C4-2B (cell line): ENCODE measurements around the gene TNRC18.

ENCODE experiments used
- H3K27ac ChIP-seq: fragments of 450-650 bp; 2 replicates; pipeline ENCODE4 v1.5.1; 2017
- ZFX ChIP-seq: fragments of 450-650 bp; IDR thresholded peaks from 2 replicates; pipeline ENCODE4 v1.6.1; 2017
- TF ChIP-seq, protein P1 (sequence below): fragments of 450-650 bp; conservative IDR thresholded peaks from 2 replicates; pipeline ENCODE4 v1.5.1; 2017; ENCODE audit warnings: mild to moderate bottlenecking

TNRC18 gene

DNA sequence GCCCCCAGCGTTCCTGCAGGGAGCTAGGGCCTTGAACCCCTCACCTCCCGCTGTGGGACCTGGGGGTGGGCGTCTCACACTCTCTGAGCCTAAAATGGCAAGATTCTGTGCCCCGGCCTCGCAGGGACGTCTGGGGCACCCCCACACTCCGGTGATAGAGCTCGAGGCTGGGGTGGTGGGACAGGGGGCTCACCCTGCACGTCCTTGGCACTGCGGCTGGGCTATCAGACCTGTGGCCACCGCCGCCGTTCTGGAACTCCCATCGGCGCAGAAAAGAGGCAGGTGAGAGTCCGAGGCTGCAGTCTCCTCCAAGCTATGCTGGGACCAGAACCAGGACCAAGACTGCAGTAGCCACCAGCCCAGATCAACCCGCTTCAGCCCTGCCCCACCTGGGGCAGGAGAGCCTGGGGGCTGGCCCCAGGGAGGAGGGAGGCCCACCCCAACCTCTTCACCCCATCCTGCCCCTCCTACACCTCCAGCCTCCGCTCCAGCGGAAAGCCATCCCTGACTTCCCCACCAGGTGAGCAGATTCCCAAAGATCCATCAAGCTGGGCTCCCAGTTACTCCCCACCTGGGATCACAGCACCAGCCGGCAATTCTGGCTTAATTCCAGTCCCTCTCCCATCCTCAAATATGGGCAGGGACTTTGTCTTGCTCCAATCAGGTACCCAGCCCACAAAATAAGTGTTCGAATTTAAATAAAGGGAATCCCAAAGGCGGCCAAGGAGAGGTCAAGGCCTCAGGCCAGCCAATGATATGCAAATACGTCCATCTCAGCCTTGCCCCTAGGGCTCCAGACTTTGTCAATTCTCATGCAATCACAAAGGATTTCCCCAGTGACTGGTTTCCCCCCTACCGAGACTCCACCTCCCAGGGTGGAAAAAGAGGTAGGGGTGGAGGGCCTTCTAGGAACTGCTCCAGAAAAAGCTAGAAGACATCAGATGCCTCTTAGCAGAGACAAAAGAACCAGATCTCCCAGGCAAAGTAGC is 16.4 kb downstream of the TNRC18 start:
- no peak for TF ChIP-seq ZFX
- TF ChIP-seq, protein P1, sequence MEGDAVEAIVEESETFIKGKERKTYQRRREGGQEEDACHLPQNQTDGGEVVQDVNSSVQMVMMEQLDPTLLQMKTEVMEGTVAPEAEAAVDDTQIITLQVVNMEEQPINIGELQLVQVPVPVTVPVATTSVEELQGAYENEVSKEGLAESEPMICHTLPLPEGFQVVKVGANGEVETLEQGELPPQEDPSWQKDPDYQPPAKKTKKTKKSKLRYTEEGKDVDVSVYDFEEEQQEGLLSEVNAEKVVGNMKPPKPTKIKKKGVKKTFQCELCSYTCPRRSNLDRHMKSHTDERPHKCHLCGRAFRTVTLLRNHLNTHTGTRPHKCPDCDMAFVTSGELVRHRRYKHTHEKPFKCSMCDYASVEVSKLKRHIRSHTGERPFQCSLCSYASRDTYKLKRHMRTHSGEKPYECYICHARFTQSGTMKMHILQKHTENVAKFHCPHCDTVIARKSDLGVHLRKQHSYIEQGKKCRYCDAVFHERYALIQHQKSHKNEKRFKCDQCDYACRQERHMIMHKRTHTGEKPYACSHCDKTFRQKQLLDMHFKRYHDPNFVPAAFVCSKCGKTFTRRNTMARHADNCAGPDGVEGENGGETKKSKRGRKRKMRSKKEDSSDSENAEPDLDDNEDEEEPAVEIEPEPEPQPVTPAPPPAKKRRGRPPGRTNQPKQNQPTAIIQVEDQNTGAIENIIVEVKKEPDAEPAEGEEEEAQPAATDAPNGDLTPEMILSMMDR, result no peak

DNA sequence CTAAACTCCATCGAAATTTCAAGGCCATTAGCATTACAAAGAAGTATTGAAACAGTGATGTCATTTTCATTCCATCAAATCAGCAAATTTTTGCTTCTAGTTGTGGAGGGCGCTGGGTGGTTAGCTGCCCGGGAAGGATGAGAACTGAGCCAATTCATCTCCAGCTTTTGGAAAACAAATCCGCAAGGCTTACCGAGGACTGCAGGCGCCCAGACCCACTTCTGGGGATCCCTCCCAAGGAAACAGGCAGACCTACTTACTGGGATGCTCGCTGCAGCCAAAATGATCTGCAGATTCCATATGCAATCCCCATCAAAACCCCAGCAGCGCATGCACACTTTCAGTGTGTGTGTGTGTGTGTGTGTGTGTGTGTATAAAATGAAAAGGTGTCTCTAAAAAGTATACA is 19.2 kb downstream of the TNRC18 start:
- H3K27ac ChIP-seq, result no peak overlapping the region
- TF ChIP-seq, protein P1, result no peak
- no peak for TF ChIP-seq ZFX

More for the DNA sequence above, 16.4 kb downstream of the TNRC18 start:
- H3K27ac ChIP-seq, result no peak overlapping the region

DNA sequence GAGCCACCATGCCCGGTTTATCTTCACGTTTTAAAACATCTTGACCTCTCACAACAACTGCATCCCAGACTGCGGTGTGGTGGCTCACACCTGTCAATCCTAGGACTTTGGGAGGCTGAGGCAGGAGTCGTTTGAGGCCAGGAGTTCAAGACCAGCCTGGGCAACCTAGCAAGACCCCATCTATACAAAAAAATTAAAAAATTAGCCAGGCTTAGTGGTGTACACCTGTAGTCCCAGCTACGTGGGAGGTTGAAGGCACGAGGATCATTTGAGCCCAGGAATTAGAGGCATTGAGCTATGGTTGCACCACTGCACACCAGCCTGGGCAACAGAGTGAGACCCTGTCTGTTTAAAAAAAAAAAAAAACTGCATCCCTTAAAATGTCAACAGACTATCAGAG is 20.2 kb downstream of the TNRC18 start:
- TF ChIP-seq, protein P1, result no peak
- no peak for TF ChIP-seq ZFX
- no peak overlapping the region for H3K27ac ChIP-seq

DNA sequence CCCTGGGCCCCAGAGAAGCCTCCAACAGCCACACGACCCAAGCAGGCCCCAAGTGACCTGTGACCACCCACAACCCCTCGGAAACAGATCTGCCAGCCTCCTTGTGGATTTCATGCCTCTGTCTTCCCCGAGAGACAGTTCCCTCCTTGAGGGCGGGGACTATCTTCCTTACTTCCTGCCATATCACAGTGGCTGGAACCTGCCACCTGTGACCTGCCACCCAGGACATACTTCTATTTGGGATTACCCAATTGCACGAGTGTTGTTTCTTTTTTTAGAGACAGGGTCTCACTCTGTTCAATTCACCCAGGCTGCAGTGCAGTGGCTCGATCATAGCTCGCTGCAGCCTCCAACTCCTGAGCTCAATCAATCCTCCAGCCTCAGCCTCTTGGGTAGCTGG is 25.9 kb downstream of the TNRC18 start:
- H3K27ac ChIP-seq, result no peak overlapping the region
- TF ChIP-seq ZFX, result no peak
- TF ChIP-seq, protein P1, result no peak

DNA sequence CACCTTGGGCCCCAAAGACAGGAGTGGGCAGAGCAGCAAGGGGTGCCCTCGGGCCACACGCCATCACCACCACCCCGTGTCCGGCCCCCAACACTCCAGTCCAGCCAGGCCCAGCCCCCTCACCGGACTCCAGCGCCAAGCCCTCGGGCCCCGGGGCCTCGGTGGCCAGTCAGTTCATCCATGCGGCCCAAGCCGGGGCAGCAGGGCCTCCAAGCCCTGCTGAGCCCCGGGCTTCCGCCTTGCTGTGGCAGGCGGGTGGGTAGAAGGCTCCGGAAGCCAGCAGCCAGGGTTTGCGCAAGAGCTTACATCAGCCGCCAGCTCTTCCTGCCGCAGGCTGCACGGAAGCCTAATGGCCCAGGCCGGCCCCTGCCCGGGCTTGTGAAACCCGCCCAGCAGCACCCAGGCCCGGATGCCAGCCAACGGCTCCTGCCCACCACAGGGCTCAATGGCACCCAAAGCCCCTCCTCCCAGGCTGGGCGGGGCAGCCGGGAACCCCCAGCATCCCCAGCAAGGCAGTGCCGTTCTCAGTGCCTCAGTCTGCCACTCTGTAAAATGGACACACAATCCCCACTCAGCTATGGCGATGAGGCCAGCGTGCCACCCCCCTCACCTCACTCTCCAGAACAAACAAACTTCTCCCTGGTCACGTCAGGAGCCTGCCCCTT is 26.5 kb downstream of the TNRC18 start:
- no peak for TF ChIP-seq ZFX
- TF ChIP-seq, protein P1, result no peak
- H3K27ac ChIP-seq, result no peak overlapping the region

DNA sequence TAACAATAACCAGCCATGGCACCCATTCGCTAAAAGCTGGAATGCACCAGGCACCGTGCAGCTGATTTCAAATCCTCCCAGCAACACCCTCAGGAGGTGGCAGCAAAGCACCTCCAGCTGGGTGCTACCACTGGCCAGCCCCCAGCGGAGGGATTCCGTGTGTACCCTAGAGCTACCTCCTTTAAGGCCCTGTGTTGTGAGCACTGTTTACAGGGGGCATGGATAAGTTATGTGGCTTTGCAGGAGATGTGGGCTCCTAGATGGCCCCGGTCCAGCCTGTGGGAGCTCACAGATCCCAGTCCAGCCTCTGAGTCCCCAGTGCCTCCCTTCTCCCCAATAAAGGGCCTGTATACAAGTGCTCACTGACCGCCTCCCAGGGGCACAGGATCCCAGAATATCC is 27.1 kb downstream of the TNRC18 start:
- no peak for TF ChIP-seq ZFX
- TF ChIP-seq, protein P1, result no peak
- no peak overlapping the region for H3K27ac ChIP-seq

DNA sequence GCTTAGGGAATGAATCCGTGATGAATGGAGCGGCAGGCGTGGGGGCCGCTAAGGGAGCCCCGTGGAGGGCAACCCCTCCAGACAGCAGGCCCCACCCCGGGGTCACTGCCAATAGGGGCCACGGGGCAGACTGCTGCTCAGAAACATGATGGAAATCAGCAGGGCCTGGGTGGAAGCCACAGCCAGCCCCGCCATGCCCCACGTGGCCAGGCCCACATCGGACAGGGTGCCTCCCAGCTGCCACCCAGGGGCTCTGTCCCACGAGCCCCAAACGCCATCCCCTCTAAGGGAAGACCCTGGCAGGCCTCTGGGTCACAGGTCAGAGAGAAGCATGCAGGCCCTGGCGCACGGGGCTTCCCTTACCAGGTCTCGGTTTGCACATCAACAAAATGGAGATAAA is 28.4 kb downstream of the TNRC18 start:
- H3K27ac ChIP-seq, result no peak overlapping the region
- TF ChIP-seq ZFX, result no peak
- TF ChIP-seq, protein P1, result no peak
